Kidney epithelial cell (primary cell): Measurements from ENCODE around the gene WDR62. TPM values are rescaled to one million over a fixed set of nuclear protein-coding genes. Genes with fewer than 3 reads are reported as not detected.

Source experiments
- DNase-seq: peaks from one replicate; pipeline ENCODE4 v3.0.0-alpha.2; 2010; ENCODE audit warnings: low read depth
- H3K27me3 ChIP-seq: 2 replicates; pipeline ENCODE4 v1.6.0; 2011; ENCODE audit warnings: low read length; ENCODE audit not compliant: control insufficient read depth, insufficient read depth
- H3K36me3 ChIP-seq: 2 replicates; pipeline ENCODE4 v1.5.1; 2011; ENCODE audit warnings: low read length; ENCODE audit not compliant: control insufficient read depth, insufficient read depth
- H3K4me3 ChIP-seq: 2 replicates; pipeline ENCODE4 v1.5.1; 2011; ENCODE audit warnings: low read depth, mild to moderate bottlenecking, control low read depth, low read length
- total RNA-seq: library from RNA; depleted of rRNA; stranded (reverse); fragments of >200 nt; gene quantifications from 2 replicates; pipeline ENCODE4 v1.2.3, GENCODE V29; 2015
- TF ChIP-seq, protein P1 (sequence below): IDR thresholded peaks from 2 replicates; pipeline ENCODE4 v1.5.1; 2011; ENCODE audit warnings: mild to moderate bottlenecking, moderate library complexity, low read length, control low read depth, inconsistent platforms; ENCODE audit not compliant: insufficient read depth, poor library complexity, severe bottlenecking

Gene WDR62
- total RNA-seq, 1 donor from 2014 or later: 1.8 TPM

DNA sequence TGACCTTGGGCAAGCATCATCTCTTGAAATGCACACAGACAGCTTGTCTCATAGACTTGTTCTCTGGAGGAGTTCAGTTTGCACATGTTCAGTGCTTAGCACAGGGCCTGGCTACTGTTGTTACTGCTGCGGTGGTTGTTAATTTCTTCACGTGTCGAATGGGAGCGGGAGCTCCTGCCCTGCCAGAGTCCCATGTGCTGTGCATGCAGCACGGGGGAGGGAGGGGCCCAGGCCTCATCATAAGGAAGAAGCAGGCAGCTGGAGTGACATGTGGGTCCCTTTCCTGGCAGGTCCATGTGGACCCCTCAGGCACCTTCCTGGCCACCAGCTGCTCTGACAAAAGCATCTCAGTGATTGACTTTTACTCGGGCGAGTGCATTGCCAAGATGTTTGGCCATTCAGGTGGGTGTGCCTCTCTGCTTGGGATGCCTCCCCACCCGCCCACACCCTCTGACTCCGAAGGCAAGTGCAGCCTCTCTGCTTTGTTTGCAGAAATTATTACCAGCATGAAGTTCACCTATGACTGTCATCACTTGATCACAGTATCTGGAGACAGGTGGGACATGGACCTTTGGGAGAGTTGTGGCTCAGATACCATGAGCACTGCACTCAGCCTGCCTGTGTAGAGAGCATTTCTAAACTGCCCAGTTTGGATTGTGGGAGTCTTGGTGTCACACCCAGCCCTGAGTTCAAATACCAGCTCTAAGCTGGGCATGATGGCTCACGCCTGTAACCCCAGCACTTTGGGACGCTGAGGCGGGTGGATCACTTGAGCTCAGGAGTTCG is 36.4 kb downstream of the WDR62 start:
- TF ChIP-seq, protein P1, sequence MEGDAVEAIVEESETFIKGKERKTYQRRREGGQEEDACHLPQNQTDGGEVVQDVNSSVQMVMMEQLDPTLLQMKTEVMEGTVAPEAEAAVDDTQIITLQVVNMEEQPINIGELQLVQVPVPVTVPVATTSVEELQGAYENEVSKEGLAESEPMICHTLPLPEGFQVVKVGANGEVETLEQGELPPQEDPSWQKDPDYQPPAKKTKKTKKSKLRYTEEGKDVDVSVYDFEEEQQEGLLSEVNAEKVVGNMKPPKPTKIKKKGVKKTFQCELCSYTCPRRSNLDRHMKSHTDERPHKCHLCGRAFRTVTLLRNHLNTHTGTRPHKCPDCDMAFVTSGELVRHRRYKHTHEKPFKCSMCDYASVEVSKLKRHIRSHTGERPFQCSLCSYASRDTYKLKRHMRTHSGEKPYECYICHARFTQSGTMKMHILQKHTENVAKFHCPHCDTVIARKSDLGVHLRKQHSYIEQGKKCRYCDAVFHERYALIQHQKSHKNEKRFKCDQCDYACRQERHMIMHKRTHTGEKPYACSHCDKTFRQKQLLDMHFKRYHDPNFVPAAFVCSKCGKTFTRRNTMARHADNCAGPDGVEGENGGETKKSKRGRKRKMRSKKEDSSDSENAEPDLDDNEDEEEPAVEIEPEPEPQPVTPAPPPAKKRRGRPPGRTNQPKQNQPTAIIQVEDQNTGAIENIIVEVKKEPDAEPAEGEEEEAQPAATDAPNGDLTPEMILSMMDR: no peak
- DNase-seq: no peak
- H3K4me3 ChIP-seq: no peak overlapping the region
- no peaks in the 10 kb centered on the region for H3K36me3 ChIP-seq
- no peaks in the 10 kb centered on the region for H3K27me3 ChIP-seq

DNA sequence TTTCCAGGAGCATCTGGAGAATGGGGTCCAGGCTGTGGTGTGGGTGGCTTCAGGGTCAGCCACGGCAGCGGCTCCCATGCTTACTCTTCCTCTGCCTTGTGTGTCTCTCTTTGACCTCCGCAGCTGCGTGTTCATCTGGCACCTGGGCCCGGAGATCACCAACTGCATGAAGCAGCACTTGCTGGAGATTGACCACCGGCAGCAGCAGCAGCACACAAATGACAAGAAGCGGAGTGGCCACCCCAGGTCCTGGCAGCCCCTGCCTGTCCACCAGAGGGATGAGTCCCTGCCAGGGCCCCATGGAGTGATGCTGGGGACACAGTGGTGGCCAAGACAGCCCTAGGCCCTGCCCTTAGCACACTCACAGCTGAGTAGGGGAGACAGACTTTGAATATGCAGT is 37.9 kb downstream of the WDR62 start:
- TF ChIP-seq, protein P1: no peak
- Histone ChIP-seq H3K4me3 (no peak overlapping the region), H3K27me3 (no peaks in the 10 kb centered on the region), H3K36me3 (no peaks in the 10 kb centered on the region)
- DNase-seq: no peak

DNA sequence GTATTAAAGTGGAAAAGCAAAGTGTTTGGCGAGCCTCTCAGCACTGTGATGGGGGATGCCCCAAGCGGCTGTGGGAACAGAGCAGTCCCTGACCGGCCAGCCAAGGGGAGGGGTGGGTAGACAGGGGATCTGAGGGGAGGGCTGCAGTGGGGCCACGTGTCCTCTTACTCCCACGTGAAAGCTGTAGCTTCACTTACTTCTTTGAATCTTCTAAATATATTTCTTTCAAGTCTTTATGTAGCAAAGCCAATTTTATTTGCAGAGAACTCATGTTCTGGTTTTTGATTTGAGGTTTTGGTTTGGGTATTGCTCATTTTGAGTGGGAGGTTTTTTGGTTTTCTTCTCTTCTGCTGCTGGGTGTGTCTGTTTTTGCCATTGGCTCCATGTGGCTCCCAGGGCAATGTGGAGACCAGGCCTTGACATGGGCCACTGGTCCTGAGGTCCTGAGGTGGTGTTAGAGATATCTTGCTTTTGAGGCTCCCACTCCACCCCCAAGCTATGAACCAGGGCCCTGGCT is 38.5 kb downstream of the WDR62 start:
- Histone ChIP-seq H3K27me3 (no peaks in the 10 kb centered on the region), H3K4me3 (no peak overlapping the region), H3K36me3 (no peaks in the 10 kb centered on the region)
- no peak for DNase-seq
- TF ChIP-seq, protein P1: no peak

DNA sequence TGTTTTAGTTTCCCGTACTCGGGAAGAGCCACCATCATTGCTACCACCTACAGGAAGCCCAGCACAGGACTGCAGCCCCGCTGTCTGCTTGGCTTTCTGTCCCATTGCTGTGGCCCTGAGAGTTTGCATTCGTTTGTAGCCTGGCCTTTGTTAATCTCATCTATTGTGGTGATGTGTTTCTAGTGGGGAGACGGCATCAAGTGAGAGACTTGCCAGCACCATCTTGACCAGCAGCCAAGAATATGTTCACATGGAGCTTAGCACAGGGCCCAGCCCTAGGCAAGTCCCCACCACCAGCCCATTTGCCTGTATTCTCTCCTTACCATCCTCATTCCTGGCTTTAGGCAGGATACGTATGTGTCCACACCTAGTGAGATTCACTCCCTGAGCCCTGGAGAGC is 39.0 kb downstream of the WDR62 start:
- Histone ChIP-seq H3K36me3 (no peaks in the 10 kb centered on the region), H3K27me3 (no peaks in the 10 kb centered on the region), H3K4me3 (no peak overlapping the region)
- TF ChIP-seq, protein P1: no peak
- DNase-seq: no peak

DNA sequence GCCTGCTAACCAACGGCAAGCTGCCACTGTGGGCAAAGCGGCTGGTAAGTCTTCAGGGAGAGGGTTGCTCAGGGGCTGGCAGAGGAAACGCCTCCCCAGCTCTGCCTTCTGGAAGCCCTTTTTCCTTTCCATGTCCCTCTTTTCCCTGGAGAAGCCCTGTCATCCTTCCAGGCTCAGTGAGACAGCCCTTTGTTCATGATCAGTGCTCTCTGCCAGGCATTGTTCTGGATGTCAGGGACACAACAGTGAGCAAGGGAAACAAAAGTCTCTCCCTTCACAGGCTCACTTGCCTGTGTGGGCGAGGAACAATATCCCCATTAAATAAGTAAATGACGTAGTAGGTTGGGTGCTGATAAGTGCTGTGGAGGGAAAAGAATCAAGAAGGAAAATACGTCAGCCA is 42.3 kb downstream of the WDR62 start:
- no peaks in the 10 kb centered on the region for H3K36me3 ChIP-seq
- no peak overlapping the region for H3K4me3 ChIP-seq
- DNase-seq: no peak
- TF ChIP-seq, protein P1: no peak
- no peaks in the 10 kb centered on the region for H3K27me3 ChIP-seq

DNA sequence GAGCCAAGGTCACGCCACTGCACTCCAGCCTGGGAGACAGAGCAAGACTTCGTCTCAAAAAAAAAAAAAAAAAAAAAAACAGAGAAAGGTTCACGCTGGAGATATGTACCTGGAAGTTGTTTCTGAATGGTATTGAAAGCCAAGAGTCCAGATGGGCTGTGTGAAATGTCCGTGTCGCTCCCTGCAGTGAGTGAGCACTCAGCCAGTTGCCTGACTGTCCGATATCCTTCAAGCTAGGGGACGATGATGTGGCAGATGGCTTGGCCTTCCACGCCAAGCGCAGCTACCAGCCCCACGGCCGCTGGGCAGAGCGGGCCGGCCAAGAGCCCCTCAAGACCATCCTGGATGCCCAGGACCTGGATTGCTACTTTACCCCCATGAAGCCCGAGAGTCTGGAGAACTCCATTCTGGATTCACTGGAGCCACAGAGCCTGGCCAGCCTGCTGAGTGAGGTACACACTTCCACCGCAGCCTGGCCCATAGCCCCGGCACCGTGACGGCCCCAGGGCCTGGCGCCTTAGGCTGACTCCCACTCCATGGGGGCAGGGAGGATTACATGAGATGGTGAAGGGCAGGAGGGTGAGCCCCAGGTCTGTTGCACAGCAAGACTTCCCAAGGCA is 44.6 kb downstream of the WDR62 start:
- no peaks in the 10 kb centered on the region for H3K36me3 ChIP-seq

More for the DNA sequence above, 44.6 kb downstream of the WDR62 start:
- TF ChIP-seq, protein P1: no peak
- H3K4me3 ChIP-seq: no peak overlapping the region
- no peaks in the 10 kb centered on the region for H3K27me3 ChIP-seq
- no peak for DNase-seq
